ENCODE data around the gene FBXL17.

Gene FBXL17

GRCh38 chr5:107980923-107981692 is 400.8 kb downstream of the FBXL17 start:
- DNase-seq: no peak

GRCh38 chr5:107979900-107980299 is 402.0 kb downstream of the FBXL17 start:
- DNase-seq: no peak

DNA sequence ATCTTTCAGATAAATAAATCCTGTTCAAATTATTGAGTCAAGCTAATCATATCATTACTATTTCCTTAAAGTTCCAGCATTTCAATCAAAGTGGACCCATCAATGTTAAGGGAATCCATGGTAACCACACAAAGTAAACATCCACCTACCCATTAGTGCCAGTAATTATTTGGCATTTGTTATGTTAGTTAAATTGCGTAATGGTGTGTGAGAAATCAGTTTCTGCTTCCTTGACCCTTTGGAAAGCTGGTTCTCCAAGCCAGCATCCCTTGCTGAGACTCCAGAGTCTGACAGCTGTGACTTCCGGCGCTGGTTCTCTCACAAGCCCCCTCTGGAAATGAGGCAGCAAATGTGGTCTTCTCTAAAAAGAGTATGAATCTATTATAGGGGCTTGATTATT is 402.6 kb downstream of the FBXL17 start:
- DNase-seq: no peak

GRCh38 chr5:107977550-107978071 is 404.3 kb downstream of the FBXL17 start:
- no peak for DNase-seq

- DNase-seq: no peak
Observed at GRCh38 chr5:107975568-107975967, 406.3 kb downstream of the FBXL17 start.

DNA sequence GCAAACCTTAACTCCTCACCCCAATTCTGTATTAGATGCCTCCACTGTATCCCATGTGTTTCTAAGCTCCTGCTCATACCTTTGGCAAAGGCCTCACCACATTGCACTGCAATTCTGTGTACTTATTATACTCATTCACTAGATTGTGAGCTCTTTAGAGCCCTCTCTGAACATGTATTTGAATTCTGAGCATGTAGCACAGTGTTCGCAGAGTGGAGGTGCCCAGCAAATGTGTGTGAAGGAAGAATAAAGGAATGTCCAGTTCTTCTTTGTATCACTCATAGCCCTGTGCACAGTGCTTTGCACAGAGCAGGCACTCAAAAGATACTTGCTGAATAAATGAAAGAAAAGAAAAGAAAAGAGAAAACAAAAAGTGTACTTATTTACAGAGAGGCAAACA is 410.1 kb downstream of the FBXL17 start:
- no peak for DNase-seq

GRCh38 chr5:107969847-107970246 is 412.1 kb downstream of the FBXL17 start:
- no peak for DNase-seq

GRCh38 chr5:107968998-107969397 is 412.9 kb downstream of the FBXL17 start:
- DNase-seq: no peak

GRCh38 chr5:107968406-107968843 is 413.5 kb downstream of the FBXL17 start:
- DNase-seq: no peak

DNA sequence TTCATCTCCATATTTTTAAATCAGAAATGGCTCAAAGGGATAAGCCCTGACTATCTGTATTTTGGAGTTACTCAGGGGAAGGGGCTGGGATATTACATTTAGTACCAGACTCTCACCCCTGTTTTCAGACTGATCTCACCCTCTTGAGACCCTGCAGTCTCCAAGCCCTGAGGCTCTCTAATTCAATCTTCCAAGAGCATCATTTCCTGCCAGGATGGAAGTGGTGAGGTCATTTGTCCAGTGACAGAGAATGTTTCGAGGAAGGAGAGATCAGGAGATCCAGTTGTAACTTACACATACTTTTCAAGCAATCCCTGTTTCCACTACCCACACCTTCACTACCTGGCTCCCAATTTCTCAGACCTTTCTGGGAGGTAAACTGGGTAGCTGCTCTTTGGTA is 415.7 kb downstream of the FBXL17 start:
- no peak for DNase-seq

DNA sequence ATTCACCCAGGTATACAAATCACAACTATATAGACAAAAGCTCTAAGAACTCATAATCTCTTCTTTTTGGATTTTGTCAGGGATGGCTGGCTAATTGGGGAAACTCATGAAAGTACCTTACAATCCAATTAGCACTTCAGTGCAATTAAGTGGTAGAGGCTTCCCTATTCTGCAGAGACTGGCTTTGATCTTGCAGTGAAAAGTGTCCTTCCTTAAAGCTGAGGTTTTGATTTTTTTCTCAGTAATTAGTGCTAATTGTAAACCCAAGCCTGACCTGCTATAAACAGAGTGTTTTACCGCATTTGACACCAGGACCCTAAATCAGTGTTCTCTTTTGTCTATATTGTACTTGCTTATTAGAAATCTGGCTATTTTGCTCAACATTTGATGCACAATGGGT is 417.2 kb downstream of the FBXL17 start:
- DNase-seq: no peak

GRCh38 chr5:107959573-107960279 is 422.2 kb downstream of the FBXL17 start:
- no peak for DNase-seq

GRCh38 chr5:107958861-107959260 is 423.0 kb downstream of the FBXL17 start:
- no peak for DNase-seq

GRCh38 chr5:107958432-107958831 is 423.5 kb downstream of the FBXL17 start:
- DNase-seq: no peak

GRCh38 chr5:107957051-107957450 is 424.8 kb downstream of the FBXL17 start:
- DNase-seq: no peak

DNA sequence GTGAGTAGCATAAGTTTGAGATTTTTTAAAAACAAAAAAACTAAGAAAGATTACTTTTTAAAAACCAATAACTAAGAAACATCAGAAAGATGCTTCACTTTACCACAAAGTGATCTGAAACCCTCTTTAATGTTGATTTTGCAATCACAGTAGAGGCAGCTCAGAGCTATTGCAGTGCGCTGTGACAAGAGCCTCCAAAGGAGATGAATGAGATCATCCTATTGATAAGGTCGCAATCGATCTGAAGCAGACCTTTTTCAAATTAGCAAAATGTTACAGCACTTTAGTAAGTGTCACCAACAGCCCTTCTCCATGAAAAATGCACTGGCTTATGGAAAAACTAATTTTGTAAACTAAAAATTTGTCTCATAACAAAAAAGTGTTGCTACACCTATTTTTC is 426.6 kb downstream of the FBXL17 start:
- no peak for DNase-seq

GRCh38 chr5:107954254-107954653 is 427.6 kb downstream of the FBXL17 start:
- DNase-seq: no peak

GRCh38 chr5:107952450-107952849 is 429.4 kb downstream of the FBXL17 start:
- DNase-seq: no peak

- DNase-seq: no peak
Observed at GRCh38 chr5:107951309-107951708, 430.6 kb downstream of the FBXL17 start.

- no peak for DNase-seq
Observed at GRCh38 chr5:107950776-107951175, 431.1 kb downstream of the FBXL17 start.

- no peak for DNase-seq
Observed at GRCh38 chr5:107949688-107950341, 432.1 kb downstream of the FBXL17 start.

GRCh38 chr5:107948377-107948776 is 433.5 kb downstream of the FBXL17 start:
- no peak for DNase-seq

DNA sequence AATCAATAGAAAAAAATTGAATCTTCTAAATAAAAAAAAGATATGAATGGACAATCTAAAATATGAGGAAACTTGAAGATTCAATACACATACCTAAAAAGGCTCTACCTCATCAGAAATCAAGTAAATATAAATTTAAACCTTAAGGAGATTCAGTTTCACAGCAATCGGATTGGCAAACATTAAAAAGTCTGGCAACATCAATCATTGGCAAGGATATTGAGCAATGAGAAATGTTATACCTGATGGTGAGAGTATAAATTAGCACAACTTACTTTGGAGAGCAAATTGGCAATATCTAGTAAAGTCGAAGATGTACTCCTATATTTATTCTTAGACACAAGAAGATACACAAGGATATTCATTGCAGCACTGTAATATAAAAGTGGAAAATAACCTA is 436.8 kb downstream of the FBXL17 start:
- DNase-seq: no peak

GRCh38 chr5:107943923-107944322 is 438.0 kb downstream of the FBXL17 start:
- DNase-seq: no peak

Data from femur (tissue), 1 donor.